C4-2B (cell line): ENCODE results near the gene VWF.
"Not testable (repeated sequence)": the region's sequence is repeated elsewhere in the genome, so short reads cannot be mapped to it uniquely, and the experiment has no call there.

ENCODE experiments used
- H3K27ac ChIP-seq: fragments of 450-650 bp; 2 replicates; pipeline ENCODE4 v1.5.1; 2017
- ZFX ChIP-seq: fragments of 450-650 bp; IDR thresholded peaks from 2 replicates; pipeline ENCODE4 v1.6.1; 2017
- TF ChIP-seq, protein P1 (sequence below): fragments of 450-650 bp; conservative IDR thresholded peaks from 2 replicates; pipeline ENCODE4 v1.5.1; 2017; ENCODE audit warnings: mild to moderate bottlenecking

The VWF gene

DNA sequence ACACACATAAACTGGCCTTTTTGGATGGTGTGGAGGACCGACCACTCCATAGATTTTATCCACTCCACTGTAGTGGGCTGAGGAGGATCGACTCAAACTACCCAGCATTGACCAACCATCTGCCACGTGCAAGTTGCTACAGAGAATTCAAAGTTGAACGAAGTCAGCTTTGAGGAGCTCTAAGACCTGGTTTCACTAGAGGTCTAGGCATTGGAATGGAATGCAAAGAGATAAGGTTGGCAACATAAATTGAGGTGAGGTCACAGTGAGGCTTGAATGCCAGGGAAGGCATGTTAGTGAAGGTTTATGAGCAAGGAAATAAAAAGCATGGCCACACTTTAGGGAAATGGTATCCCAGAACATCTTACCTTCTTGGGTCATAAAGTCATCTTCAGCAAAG, 14.5 kb downstream of the VWF start:
- no peak for TF ChIP-seq ZFX
- TF ChIP-seq, protein P1, sequence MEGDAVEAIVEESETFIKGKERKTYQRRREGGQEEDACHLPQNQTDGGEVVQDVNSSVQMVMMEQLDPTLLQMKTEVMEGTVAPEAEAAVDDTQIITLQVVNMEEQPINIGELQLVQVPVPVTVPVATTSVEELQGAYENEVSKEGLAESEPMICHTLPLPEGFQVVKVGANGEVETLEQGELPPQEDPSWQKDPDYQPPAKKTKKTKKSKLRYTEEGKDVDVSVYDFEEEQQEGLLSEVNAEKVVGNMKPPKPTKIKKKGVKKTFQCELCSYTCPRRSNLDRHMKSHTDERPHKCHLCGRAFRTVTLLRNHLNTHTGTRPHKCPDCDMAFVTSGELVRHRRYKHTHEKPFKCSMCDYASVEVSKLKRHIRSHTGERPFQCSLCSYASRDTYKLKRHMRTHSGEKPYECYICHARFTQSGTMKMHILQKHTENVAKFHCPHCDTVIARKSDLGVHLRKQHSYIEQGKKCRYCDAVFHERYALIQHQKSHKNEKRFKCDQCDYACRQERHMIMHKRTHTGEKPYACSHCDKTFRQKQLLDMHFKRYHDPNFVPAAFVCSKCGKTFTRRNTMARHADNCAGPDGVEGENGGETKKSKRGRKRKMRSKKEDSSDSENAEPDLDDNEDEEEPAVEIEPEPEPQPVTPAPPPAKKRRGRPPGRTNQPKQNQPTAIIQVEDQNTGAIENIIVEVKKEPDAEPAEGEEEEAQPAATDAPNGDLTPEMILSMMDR = no peak

DNA sequence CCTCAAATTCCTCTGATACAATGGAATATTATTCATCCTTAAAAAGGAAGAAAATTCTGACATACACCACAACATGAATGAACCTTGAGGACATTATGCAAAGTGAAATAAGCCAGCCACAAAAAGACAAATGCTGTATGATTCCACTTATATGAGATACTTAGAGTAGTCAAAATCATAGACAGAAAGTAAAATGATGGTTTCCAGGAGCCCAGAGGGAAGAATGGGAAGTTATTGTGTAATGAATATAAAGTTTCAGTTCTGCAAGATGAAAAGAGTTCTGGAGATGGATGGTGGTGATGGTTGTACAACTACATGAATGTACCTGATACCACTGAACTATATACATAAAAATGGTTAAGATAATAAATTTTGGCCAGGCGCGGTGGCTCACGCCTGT, 18.3 kb downstream of the VWF start:
- TF ChIP-seq, protein P1 = no peak
- no peak for TF ChIP-seq ZFX
- H3K27ac ChIP-seq = no peak overlapping the region

More for the DNA sequence above, 14.5 kb downstream of the VWF start:
- no peak overlapping the region for H3K27ac ChIP-seq

GRCh38 chr12:6104842-6105241, 19.6 kb downstream of the VWF start:
- TF ChIP-seq, protein P1 = no peak
- no peak for TF ChIP-seq ZFX
- H3K27ac ChIP-seq = no peak overlapping the region

- no peak overlapping the region for H3K27ac ChIP-seq
- TF ChIP-seq ZFX = no peak
- TF ChIP-seq, protein P1 = no peak
These were observed 20.4 kb downstream of the VWF start for GRCh38 chr12:6104027-6104426.

GRCh38 chr12:6102021-6102420, 22.4 kb downstream of the VWF start:
- H3K27ac ChIP-seq = not testable (repeated sequence)

GRCh38 chr12:6099316-6099715, 25.2 kb downstream of the VWF start:
- TF ChIP-seq ZFX = no peak
- TF ChIP-seq, protein P1 = no peak
- H3K27ac ChIP-seq = no peak overlapping the region

DNA sequence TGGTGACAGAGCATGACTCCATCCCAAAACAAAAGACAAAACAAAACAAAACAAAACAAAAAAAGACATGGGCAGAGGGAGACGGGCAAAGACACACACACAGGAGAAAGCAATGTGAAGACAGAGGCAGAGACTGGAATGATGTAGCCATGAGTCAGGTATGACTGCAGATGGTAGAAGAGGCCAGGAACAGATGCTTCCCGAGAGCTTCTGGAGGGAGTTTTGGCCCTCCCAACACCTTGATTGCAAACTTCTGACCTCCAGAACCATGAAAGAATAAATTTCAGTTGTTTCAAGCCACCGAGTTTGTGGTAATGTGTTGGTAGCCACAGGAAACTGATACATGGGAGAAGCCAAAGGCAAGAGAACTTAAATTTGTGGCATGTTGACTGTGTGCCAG, 27.1 kb downstream of the VWF start:
- H3K27ac ChIP-seq = no peak overlapping the region
- TF ChIP-seq, protein P1 = no peak
- TF ChIP-seq ZFX = no peak

GRCh38 chr12:6096527-6096926, 27.9 kb downstream of the VWF start:
- no peak for TF ChIP-seq ZFX
- TF ChIP-seq, protein P1 = no peak
- H3K27ac ChIP-seq = no peak overlapping the region
